ENCODE data around the gene RGL2.

DNA sequence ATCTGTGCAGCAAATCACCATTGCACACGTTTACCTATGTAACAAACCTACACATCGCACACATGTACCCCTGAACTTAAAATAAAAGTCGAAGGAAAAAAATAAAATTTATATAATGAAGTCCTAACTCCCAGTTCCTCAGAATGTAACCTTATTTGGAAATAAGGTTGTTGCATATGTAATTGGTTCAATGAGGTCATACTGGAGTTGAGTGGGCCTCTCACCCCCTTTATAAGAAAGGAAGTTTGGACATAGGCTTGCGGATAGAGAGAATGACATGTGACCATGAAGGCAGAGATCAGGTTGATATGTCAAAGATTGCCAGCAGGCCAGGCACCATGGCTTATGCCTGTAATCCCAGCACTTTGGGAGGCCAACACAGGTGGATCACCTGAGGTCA, 34.9 kb upstream of the RGL2 start:
- TF ChIP-seq, protein P1, sequence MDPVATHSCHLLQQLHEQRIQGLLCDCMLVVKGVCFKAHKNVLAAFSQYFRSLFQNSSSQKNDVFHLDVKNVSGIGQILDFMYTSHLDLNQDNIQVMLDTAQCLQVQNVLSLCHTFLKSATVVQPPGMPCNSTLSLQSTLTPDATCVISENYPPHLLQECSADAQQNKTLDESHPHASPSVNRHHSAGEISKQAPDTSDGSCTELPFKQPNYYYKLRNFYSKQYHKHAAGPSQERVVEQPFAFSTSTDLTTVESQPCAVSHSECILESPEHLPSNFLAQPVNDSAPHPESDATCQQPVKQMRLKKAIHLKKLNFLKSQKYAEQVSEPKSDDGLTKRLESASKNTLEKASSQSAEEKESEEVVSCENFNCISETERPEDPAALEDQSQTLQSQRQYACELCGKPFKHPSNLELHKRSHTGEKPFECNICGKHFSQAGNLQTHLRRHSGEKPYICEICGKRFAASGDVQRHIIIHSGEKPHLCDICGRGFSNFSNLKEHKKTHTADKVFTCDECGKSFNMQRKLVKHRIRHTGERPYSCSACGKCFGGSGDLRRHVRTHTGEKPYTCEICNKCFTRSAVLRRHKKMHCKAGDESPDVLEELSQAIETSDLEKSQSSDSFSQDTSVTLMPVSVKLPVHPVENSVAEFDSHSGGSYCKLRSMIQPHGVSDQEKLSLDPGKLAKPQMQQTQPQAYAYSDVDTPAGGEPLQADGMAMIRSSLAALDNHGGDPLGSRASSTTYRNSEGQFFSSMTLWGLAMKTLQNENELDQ (CRISPR knock-in tag; IDR thresholded peaks at IDR 0.05; ENCODE audit: borderline replicate concordance) = no peak
- TF ChIP-seq HNRNPH1 (optimal IDR thresholded peaks at IDR 0.05; ENCODE audit: low read depth, low read length) (no peak), EP300 (IDR thresholded peaks at IDR 0.05; ENCODE audit: low read depth in 2 of 2, low read length in 2 of 2) (no peak), EP300 (CRISPR knock-in tag; IDR thresholded peaks at IDR 0.05; ENCODE audit: borderline replicate concordance) (no peak), GFI1 (CRISPR knock-in tag; IDR thresholded peaks at IDR 0.05; ENCODE audit: borderline replicate concordance) (no peak), ZNF605 (CRISPR knock-in tag; IDR thresholded peaks at IDR 0.05) (no peak), MXD4 (CRISPR knock-in tag; IDR thresholded peaks at IDR 0.05) (no peak), SP1 (IDR thresholded peaks at IDR 0.05) (no peak), SP1 (CRISPR knock-in tag; IDR thresholded peaks at IDR 0.05) (no peak)
- TF ChIP-seq, protein P2, sequence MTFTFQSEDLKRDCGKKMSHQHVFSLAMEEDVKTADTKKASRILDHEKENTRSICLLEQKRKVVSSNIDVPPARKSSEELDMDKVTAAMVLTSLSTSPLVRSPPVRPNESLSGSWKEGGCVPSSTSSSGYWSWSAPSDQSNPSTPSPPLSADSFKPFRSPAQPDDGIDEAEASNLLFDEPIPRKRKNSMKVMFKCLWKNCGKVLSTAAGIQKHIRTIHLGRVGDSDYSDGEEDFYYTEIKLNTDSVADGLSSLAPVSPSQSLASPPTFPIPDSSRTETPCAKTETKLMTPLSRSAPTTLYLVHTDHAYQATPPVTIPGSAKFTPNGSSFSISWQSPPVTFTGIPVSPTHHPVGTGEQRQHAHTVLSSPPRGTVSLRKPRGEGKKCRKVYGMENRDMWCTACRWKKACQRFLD (CRISPR knock-in tag; IDR thresholded peaks at IDR 0.05; ENCODE audit: borderline replicate concordance) = no peak
- TF ChIP-seq, protein P3, sequence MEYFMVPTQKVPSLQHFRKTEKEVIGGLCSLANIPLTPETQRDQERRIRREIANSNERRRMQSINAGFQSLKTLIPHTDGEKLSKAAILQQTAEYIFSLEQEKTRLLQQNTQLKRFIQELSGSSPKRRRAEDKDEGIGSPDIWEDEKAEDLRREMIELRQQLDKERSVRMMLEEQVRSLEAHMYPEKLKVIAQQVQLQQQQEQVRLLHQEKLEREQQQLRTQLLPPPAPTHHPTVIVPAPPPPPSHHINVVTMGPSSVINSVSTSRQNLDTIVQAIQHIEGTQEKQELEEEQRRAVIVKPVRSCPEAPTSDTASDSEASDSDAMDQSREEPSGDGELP (IDR thresholded peaks at IDR 0.05; ENCODE audit: borderline replicate concordance, low read depth) = no peak
- TF ChIP-seq, protein P4, sequence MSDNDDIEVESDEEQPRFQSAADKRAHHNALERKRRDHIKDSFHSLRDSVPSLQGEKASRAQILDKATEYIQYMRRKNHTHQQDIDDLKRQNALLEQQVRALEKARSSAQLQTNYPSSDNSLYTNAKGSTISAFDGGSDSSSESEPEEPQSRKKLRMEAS (IDR thresholded peaks at IDR 0.05) = no peak
- TF ChIP-seq, protein P5, sequence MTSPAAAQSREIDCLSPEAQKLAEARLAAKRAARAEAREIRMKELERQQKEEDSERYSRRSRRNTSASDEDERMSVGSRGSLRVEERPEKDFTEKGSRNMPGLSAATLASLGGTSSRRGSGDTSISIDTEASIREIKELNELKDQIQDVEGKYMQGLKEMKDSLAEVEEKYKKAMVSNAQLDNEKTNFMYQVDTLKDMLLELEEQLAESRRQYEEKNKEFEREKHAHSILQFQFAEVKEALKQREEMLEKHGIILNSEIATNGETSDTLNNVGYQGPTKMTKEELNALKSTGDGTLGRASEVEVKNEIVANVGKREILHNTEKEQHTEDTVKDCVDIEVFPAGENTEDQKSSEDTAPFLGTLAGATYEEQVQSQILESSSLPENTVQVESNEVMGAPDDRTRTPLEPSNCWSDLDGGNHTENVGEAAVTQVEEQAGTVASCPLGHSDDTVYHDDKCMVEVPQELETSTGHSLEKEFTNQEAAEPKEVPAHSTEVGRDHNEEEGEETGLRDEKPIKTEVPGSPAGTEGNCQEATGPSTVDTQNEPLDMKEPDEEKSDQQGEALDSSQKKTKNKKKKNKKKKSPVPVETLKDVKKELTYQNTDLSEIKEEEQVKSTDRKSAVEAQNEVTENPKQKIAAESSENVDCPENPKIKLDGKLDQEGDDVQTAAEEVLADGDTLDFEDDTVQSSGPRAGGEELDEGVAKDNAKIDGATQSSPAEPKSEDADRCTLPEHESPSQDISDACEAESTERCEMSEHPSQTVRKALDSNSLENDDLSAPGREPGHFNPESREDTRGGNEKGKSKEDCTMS (CRISPR knock-in tag; conservative IDR thresholded peaks at IDR 0.05) = no peak
- TF ChIP-seq, protein P6, sequence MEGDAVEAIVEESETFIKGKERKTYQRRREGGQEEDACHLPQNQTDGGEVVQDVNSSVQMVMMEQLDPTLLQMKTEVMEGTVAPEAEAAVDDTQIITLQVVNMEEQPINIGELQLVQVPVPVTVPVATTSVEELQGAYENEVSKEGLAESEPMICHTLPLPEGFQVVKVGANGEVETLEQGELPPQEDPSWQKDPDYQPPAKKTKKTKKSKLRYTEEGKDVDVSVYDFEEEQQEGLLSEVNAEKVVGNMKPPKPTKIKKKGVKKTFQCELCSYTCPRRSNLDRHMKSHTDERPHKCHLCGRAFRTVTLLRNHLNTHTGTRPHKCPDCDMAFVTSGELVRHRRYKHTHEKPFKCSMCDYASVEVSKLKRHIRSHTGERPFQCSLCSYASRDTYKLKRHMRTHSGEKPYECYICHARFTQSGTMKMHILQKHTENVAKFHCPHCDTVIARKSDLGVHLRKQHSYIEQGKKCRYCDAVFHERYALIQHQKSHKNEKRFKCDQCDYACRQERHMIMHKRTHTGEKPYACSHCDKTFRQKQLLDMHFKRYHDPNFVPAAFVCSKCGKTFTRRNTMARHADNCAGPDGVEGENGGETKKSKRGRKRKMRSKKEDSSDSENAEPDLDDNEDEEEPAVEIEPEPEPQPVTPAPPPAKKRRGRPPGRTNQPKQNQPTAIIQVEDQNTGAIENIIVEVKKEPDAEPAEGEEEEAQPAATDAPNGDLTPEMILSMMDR (CRISPR knock-in tag; IDR thresholded peaks at IDR 0.05) = no peak

Measured in HepG2 (cell line).